Gastrocnemius medialis (tissue), 4 donors: ENCODE data around the gene RAPGEF2. TPM values are rescaled to one million over a fixed set of nuclear protein-coding genes. Genes with fewer than 3 reads are reported as not detected.

Source experiments
- ATAC-seq, 2 donors: fragments of 150-250 bp; one replicate each; pipeline ENCODE4 v1.9.1; 2016
- DNase-seq, 2 donors: peaks; one replicate each; pipeline ENCODE4 v3.0.0-alpha.2; 2019
- H3K27ac ChIP-seq, 4 donors: fragments of 200-600 bp; sonication (generic); 1 replicate in 1 of 4; 2 replicates in 3 of 4; pipeline ENCODE4 v1.5.1; 2016 to 2018; ENCODE audit warnings: mild to moderate bottlenecking in 2 of 4, moderate library complexity in 1 of 4
- H3K27me3 ChIP-seq, 3 donors: fragments of 200-600 bp; sonication (generic) in 2 of 3; 1 replicate in 1 of 3; 2 replicates in 2 of 3; pipeline versions ENCODE4 v1.5.1 to v1.6.0; 2016 to 2019; ENCODE audit warnings: mild to moderate bottlenecking in 1 of 3, moderate library complexity in 1 of 3
- H3K36me3 ChIP-seq, 2 donors: fragments of 200-600 bp; sonication (generic) in 1 of 2; one replicate each; pipeline ENCODE4 v1.5.1; 2017 to 2018
- H3K4me1 ChIP-seq, 2 donors: fragments of 200-600 bp; sonication (generic) in 1 of 2; one replicate each; pipeline ENCODE4 v1.5.1; 2016 to 2017; ENCODE audit warnings: mild to moderate bottlenecking in 2 of 2
- H3K4me3 ChIP-seq, 4 donors: fragments of 200-600 bp; sonication (generic) in 3 of 4; 1 replicate in 1 of 4; 2 replicates in 3 of 4; pipeline ENCODE4 v1.5.1; 2016 to 2019; ENCODE audit warnings: mild to moderate bottlenecking in 2 of 4
- H3K9me3 ChIP-seq, 3 donors: fragments of 200-600 bp; sonication (generic) in 2 of 3; 1 replicate in 1 of 3; 2 replicates in 2 of 3; pipeline ENCODE4 v1.5.1; 2016 to 2019
- CTCF ChIP-seq, 5 experiments: fragments of 450-650 bp in 3 of 5; fragments of 200-600 bp in 2 of 5; sonication (generic) in 2 of 5; IDR thresholded peaks in 4 of 5; conservative IDR thresholded peaks in 1 of 5; 1 replicate in 4 of 5; 2 replicates in 1 of 5; pipeline ENCODE4 v1.5.1; 2016 to 2019; ENCODE audit warnings: antibody characterized with exemption in 5 of 5, mild to moderate bottlenecking in 3 of 5, moderate library complexity in 3 of 5
- POLR2A ChIP-seq, 2 donors: fragments of 450-650 bp; IDR thresholded peaks; one replicate each; pipeline ENCODE4 v1.6.1; 2017; ENCODE audit warnings: antibody characterized with exemption in 2 of 2, mild to moderate bottlenecking in 2 of 2, moderate library complexity in 2 of 2
- in situ Hi-C, 4 donors: fragments of 200-750 bp; cut with MboI; loops; one replicate each; pipeline versions ENCODE4 v1.15.0 to v1.8.0; 2017; ENCODE audit warnings: low sequenced_read_pairs in 4 of 4
- intact Hi-C: fragments of 100-400 bp; cut with DNase I; formaldehyde crosslinking; loops from one replicate; pipeline ENCODE4 v1.15.1; 2023; ENCODE audit warnings: low total_unique reads
- total RNA-seq, 4 donors: library from RNA; depleted of rRNA; stranded (reverse); fragments of >200 nt; gene quantifications; one replicate each; pipeline versions ENCODE4 v1.1.0 to v1.2.3, GENCODE V29; 2016

The RAPGEF2 gene
- total RNA-seq, 4 donors from 2014 or later: 32.9 to 42.3 (median 38.7) TPM

GRCh38 chr4:159384017-159384416, 281.1 kb downstream of the RAPGEF2 start:
- no peak for DNase-seq
- no peak overlapping the region for H3K4me3 ChIP-seq
- H3K27me3 ChIP-seq: no peaks in the 10 kb centered on the region
- in situ Hi-C loops (no loop called here), intact Hi-C loops (loop anchor here (10.0 kb wide), 1 partner anchor 191 kb away; no protein-coding TSS in a partner anchor)
- no peaks in the 10 kb centered on the region for H3K9me3 ChIP-seq
- TF ChIP-seq POLR2A (IDR thresholded peaks at IDR 0.05) (no peak), CTCF (IDR thresholded peaks at IDR 0.05 in 4 of 5, conservative IDR thresholded peaks at IDR 0.05 in 1 of 5) (no peak)
- no peaks in the 10 kb centered on the region for H3K36me3 ChIP-seq
- ATAC-seq: no peak
- no peaks in the 10 kb centered on the region for H3K4me1 ChIP-seq
- no peak overlapping the region for H3K27ac ChIP-seq

GRCh38 chr4:159384632-159385031, 281.8 kb downstream of the RAPGEF2 start:
- Histone ChIP-seq H3K4me1 (no peaks in the 10 kb centered on the region), H3K27ac (no peak overlapping the region), H3K36me3 (no peaks in the 10 kb centered on the region), H3K9me3 (no peaks in the 10 kb centered on the region), H3K27me3 (no peaks in the 10 kb centered on the region), H3K4me3 (no peak overlapping the region)
- DNase-seq (no peak), ATAC-seq (no peak)
- intact Hi-C loops: loop anchor here (10.0 kb wide), 1 partner anchor 190 kb away; no protein-coding TSS in a partner anchor
- TF ChIP-seq POLR2A (IDR thresholded peaks at IDR 0.05) (no peak), CTCF (IDR thresholded peaks at IDR 0.05 in 4 of 5, conservative IDR thresholded peaks at IDR 0.05 in 1 of 5) (no peak)
- in situ Hi-C loops: no loop called here

DNA sequence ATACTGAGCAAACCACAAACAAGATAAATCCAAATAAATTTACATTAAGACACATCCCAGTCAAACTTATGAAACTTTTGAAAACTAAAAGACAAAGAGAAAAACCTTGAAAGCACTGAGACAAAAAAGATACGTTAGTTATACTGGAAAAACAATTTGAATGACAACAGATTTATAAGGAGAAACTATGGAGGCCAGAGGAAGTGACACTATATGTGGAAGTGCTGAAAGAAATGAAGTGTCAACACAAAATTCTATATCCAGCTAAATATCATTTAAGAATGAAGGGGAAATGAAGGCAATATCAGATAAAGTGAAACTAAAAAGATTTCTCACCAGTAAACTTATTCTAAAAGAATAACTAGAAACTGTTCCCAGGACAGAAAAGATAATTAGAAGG, 283.7 kb downstream of the RAPGEF2 start:
- ATAC-seq (no peak), DNase-seq (no peak)
- no peaks in the 10 kb centered on the region for H3K9me3 ChIP-seq
- no peak overlapping the region for H3K4me3 ChIP-seq
- H3K36me3 ChIP-seq: no peaks in the 10 kb centered on the region
- H3K27ac ChIP-seq: no peak overlapping the region
- TF ChIP-seq CTCF (IDR thresholded peaks at IDR 0.05 in 4 of 5, conservative IDR thresholded peaks at IDR 0.05 in 1 of 5) (no peak), POLR2A (IDR thresholded peaks at IDR 0.05) (no peak)
- H3K27me3 ChIP-seq: no peaks in the 10 kb centered on the region
- H3K4me1 ChIP-seq: no peaks in the 10 kb centered on the region
- in situ Hi-C loops: no loop called here
- intact Hi-C loops: loop anchor here (10.0 kb wide), 1 partner anchor 188 kb away; no protein-coding TSS in a partner anchor

DNA sequence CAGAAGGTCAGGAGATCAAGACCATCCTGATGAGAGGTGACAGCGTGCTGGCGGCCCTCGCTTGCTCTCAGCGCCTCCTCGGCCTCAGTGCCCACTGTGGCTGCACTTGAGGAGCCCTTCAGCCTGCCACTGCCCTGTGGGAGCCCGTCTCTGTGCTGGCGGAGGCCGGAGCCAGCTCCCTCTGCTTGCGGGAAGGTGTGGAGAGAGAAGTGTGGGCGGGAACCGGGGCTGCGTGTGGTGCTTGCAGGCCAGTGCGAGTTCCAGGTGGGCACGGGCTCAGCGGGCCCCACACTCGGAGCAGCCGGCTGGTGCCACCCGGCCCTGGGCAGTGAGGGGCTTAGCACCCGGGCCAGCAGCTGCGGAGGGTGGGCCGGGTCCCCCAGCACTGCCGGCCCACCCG, 286.9 kb downstream of the RAPGEF2 start:
- intact Hi-C loops (loop anchor here (10.0 kb wide), 1 partner anchor 185 kb away; no protein-coding TSS in a partner anchor), in situ Hi-C loops (no loop called here)
- Histone ChIP-seq H3K9me3 (no peaks in the 10 kb centered on the region), H3K36me3 (no peaks in the 10 kb centered on the region), H3K27ac (no peak overlapping the region), H3K4me3 (no peak overlapping the region), H3K27me3 (no peaks in the 10 kb centered on the region), H3K4me1 (no peaks in the 10 kb centered on the region)
- ATAC-seq: no peak
- TF ChIP-seq CTCF (IDR thresholded peaks at IDR 0.05 in 4 of 5, conservative IDR thresholded peaks at IDR 0.05 in 1 of 5) (no peak), POLR2A (IDR thresholded peaks at IDR 0.05) (no peak)
- DNase-seq: no peak

GRCh38 chr4:159390648-159391047, 287.8 kb downstream of the RAPGEF2 start:
- H3K27me3 ChIP-seq: no peaks in the 10 kb centered on the region
- H3K9me3 ChIP-seq: no peaks in the 10 kb centered on the region
- no peak for TF ChIP-seq CTCF (IDR thresholded peaks at IDR 0.05 in 4 of 5, conservative IDR thresholded peaks at IDR 0.05 in 1 of 5)
- TF ChIP-seq POLR2A (IDR thresholded peaks at IDR 0.05): no peak
- intact Hi-C loops: no loop called here
- no peaks in the 10 kb centered on the region for H3K4me1 ChIP-seq
- in situ Hi-C loops: no loop called here
- H3K36me3 ChIP-seq: no peaks in the 10 kb centered on the region
- H3K4me3 ChIP-seq: no peak overlapping the region
- no peak overlapping the region for H3K27ac ChIP-seq
- ATAC-seq (no peak), DNase-seq (no peak)
